K562 (cell line): ENCODE measurements around the gene ADNP. TPM values are rescaled to one million over a fixed set of nuclear protein-coding genes. Genes with fewer than 3 reads are reported as not detected.

Source experiments
- CLOCK ChIP-seq: fragments of 250-450 bp; sonication (Bioruptor Pico); IDR thresholded peaks from 2 replicates; pipeline ENCODE4 v1.4.0; 2020; ENCODE audit warnings: mild to moderate bottlenecking, moderate library complexity, borderline replicate concordance
- E2F8 ChIP-seq: fragments of 450-650 bp; IDR thresholded peaks from 2 replicates; pipeline ENCODE4 v1.7.1; 2018; ENCODE audit warnings: mild to moderate bottlenecking, low read depth; ENCODE audit not compliant: partially characterized antibody
- ELF2 ChIP-seq: fragments of 250-450 bp; sonication (Bioruptor Pico); IDR thresholded peaks from 2 replicates; pipeline ENCODE4 v1.5.0; 2021; ENCODE audit warnings: mild to moderate bottlenecking
- FOXJ3 ChIP-seq: sonication (generic); formaldehyde crosslinking; IDR thresholded peaks from 2 replicates; pipeline ENCODE4 v1.4.0; 2020; ENCODE audit warnings: mild to moderate bottlenecking, missing genetic modification reagents
- GATA2 ChIP-seq: sonication (generic); formaldehyde crosslinking; IDR thresholded peaks from 2 replicates; pipeline ENCODE4 v1.4.0; 2020; ENCODE audit warnings: mild to moderate bottlenecking, missing genetic modification reagents
- HINFP ChIP-seq: fragments of 450-650 bp; conservative IDR thresholded peaks from 2 replicates; pipeline ENCODE4 v1.6.1; 2016; ENCODE audit warnings: missing genetic modification characterization, low read depth, mild to moderate bottlenecking, control low read depth, missing compliant biosample characterization
- NFE2 ChIP-seq: IDR thresholded peaks from 2 replicates; pipeline ENCODE4 v1.6.1; 2014; ENCODE audit warnings: antibody characterized with exemption, low read depth
- NR0B1 ChIP-seq: fragments of 450-650 bp; IDR thresholded peaks from one replicate; pipeline ENCODE4 v1.6.1; 2018; ENCODE audit warnings: mild to moderate bottlenecking, moderate library complexity; ENCODE audit not compliant: partially characterized antibody
- RNF219 ChIP-seq: fragments of 250-450 bp; sonication (Bioruptor Pico); IDR thresholded peaks from 2 replicates; pipeline ENCODE4 v1.5.0; 2022; ENCODE audit warnings: mild to moderate bottlenecking
- polyA plus RNA-seq, 8 experiments: library from polyadenylated mRNA; depleted of rRNA in 4 of 8; stranded (reverse) in 5 of 8; unstranded in 3 of 8; fragments of >200 nt; fragmentation: Nextera tagmentation in 2 of 8; fragmentation: Illumina TruSeq in 1 of 8; extraction: Ambion mirVana in 2 of 8; extraction: Trizol in 1 of 8; gene quantifications; 2 replicates each; pipeline versions ENCODE4 v1.2.1 to v1.2.3, GENCODE V29; 2011 to 2014; ENCODE audit warnings: inconsistent platforms in 1 of 8, missing spikeins in 1 of 8
- total RNA-seq, 7 experiments: library from RNA; depleted of rRNA in 6 of 7; stranded (reverse); fragments of >200 nt in 6 of 7; fragmentation: Illumina TruSeq in 2 of 7; extraction: Trizol in 2 of 7; gene quantifications; 2 replicates each; pipeline versions ENCODE4 v1.2.1 to v1.2.3, GENCODE V29; 2011 to 2021; ENCODE audit warnings: low replicate concordance in 1 of 7
- TF ChIP-seq, protein P1 (sequence below): fragments of 250-450 bp; sonication (Bioruptor Pico); IDR thresholded peaks from 2 replicates; pipeline ENCODE4 v1.4.0; 2020; ENCODE audit warnings: mild to moderate bottlenecking
- TF ChIP-seq, protein P2 (sequence below): fragments of 450-650 bp; IDR thresholded peaks from 2 replicates; pipeline ENCODE4 v1.6.1; 2016; ENCODE audit warnings: antibody characterized with exemption

ADNP gene
- total and polyA plus RNA-seq, 9 of the 15 experiments (the other 6 are each of a cell fraction or from before 2014, with no cell fraction given) = 17.8 to 59.9 (median 25.3) TPM

DNA sequence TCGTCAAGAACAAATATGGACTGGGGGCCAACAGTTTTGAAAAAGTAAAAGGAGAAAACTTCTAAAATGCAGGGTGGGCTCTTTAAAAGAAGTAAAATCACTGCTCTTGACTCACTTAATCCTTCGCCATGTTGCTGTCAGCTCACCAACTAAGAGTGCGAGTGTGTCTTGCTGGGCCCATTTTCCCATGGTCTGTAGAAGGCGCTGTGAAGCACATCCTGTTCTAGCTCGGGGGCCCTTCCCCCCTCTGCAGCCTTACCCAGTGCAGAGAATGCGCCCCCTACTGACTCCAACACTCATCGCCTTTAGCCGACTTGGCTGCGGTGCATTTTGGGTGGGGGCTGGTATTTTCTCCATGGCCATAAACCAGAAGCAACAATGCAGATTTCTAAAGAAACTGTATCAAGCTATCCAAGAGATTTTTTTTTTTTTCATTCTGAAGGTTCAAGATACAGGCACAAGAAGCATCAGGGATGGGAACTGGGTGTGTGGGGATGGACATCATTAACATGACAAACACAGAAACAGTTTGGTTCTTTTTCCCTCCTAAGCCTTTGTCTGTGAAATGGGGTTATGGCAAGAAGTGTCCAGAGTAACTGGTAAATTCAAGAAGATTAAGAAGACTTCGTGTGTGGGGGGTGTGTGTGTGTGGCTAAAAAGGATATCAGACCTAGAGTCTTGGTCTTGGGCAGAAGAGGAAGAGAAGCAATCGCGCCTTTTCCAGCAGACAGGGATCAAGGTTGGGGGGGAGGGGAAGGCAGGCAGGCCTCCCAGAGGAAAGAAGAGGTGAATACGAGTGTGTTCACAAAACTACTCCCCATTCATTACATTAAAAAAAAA lies 1.7 kb downstream of the ADNP start (continued):
- peak; percentile 60 for TF ChIP-seq E2F8
- TF ChIP-seq CLOCK (CRISPR knock-in tag) = no peak
- TF ChIP-seq, protein P1, sequence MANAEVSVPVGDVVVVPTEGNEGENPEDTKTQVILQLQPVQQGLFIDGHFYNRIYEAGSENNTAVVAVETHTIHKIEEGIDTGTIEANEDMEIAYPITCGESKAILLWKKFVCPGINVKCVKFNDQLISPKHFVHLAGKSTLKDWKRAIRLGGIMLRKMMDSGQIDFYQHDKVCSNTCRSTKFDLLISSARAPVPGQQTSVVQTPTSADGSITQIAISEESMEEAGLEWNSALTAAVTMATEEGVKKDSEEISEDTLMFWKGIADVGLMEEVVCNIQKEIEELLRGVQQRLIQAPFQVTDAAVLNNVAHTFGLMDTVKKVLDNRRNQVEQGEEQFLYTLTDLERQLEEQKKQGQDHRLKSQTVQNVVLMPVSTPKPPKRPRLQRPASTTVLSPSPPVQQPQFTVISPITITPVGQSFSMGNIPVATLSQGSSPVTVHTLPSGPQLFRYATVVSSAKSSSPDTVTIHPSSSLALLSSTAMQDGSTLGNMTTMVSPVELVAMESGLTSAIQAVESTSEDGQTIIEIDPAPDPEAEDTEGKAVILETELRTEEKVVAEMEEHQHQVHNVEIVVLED (CRISPR knock-in tag) = no peak
- TF ChIP-seq RNF219 (CRISPR knock-in tag) = no peak
- TF ChIP-seq, protein P2, sequence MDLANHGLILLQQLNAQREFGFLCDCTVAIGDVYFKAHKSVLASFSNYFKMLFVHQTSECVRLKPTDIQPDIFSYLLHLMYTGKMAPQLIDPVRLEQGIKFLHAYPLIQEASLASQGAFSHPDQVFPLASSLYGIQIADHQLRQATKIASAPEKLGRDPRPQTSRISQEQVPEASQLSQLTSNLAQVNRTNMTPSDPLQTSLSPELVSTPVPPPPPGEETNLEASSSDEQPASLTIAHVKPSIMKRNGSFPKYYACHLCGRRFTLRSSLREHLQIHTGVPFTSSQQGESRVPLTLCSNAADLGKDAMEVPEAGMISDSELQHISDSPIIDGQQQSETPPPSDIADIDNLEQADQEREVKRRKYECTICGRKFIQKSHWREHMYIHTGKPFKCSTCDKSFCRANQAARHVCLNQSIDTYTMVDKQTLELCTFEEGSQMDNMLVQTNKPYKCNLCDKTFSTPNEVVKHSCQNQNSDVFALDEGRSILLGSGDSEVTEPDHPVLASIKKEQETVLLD = no peak
- TF ChIP-seq ELF2 (CRISPR knock-in tag) = no peak
- TF ChIP-seq NFE2 = peak; percentile 41
- no peak for TF ChIP-seq FOXJ3 (CRISPR knock-in tag)
- no peak for TF ChIP-seq NR0B1
- TF ChIP-seq HINFP (tag) = no peak
- no peak for TF ChIP-seq GATA2
